Measurements from ENCODE around the gene YDJC. TPM values are rescaled to one million over a fixed set of nuclear protein-coding genes. Genes with fewer than 3 reads are reported as not detected.

The YDJC gene
- total RNA-seq, 1 experiment from 2014 or later: 79.4 TPM

- H3K4me3 ChIP-seq (ENCODE audit: low read length): no peak overlapping the region
- no peak for TF ChIP-seq CTCF (conservative IDR thresholded peaks at IDR 0.05; ENCODE audit: low read depth, low read length)
- TF ChIP-seq EZH2 (IDR thresholded peaks at IDR 0.05; ENCODE audit: low read length, unreplicated experiment): no peak
- no peak for TF ChIP-seq EZH2phosphoT487 (IDR thresholded peaks at IDR 0.05; ENCODE audit: borderline replicate concordance, low read length)
- DNase-seq: no peak
- POLR2A ChIA-PET (ENCODE audit: unreplicated experiment): no interaction called here
- H3K9ac ChIP-seq (ENCODE audit: low read length): no peak overlapping the region
- H3F3A ChIP-seq (ENCODE audit: low read length, unreplicated experiment): no peaks in the 10 kb centered on the region
- H3K9me3 ChIP-seq (ENCODE audit: low read length): no peaks in the 10 kb centered on the region
- H2AFZ ChIP-seq (ENCODE audit: low read length): no peak overlapping the region
- H3K36me3 ChIP-seq (ENCODE audit: low read depth, low read length): no peaks in the 10 kb centered on the region
- no peaks in the 10 kb centered on the region for H3K27me3 ChIP-seq (ENCODE audit: low read length)
- H4K20me1 ChIP-seq (ENCODE audit: low read length): no peaks in the 10 kb centered on the region
- H3K4me2 ChIP-seq (ENCODE audit: low read length): no peak overlapping the region
- no peaks in the 10 kb centered on the region for H3K9me2 ChIP-seq (replicated peaks; ENCODE audit: low read length)
- H3K27ac ChIP-seq (ENCODE audit: low read length): no peak overlapping the region
- CTCF ChIA-PET: no interaction called here
- BruUV-seq (replicated peaks): no TSS peak
- no peak for ATAC-seq
- intact Hi-C loops (cut with micrococcal nuclease): no loop called here
- H3K4me1 ChIP-seq (ENCODE audit: insufficient read depth, low read length): peaks cover 10% of the 10 kb centered on the region
- no peaks in the 10 kb centered on the region for H3K79me2 ChIP-seq (ENCODE audit: low read length)
Observed at GRCh38 chr22:21636629-21637218, 6.9 kb upstream of the YDJC start.

- intact Hi-C loops (cut with micrococcal nuclease): no loop called here
- H3F3A ChIP-seq (ENCODE audit: low read length, unreplicated experiment): no peaks in the 10 kb centered on the region
- no peak overlapping the region for H3K27ac ChIP-seq (ENCODE audit: low read length)
- no peak overlapping the region for H3K4me2 ChIP-seq (ENCODE audit: low read length)
- CTCF ChIA-PET: no interaction called here
- no peaks in the 10 kb centered on the region for H3K27me3 ChIP-seq (ENCODE audit: low read length)
- no peaks in the 10 kb centered on the region for H3K9me2 ChIP-seq (replicated peaks; ENCODE audit: low read length)
- H3K79me2 ChIP-seq (ENCODE audit: low read length): no peaks in the 10 kb centered on the region
- POLR2A ChIA-PET (ENCODE audit: unreplicated experiment): no interaction called here
- H2AFZ ChIP-seq (ENCODE audit: low read length): no peak overlapping the region
- H3K9ac ChIP-seq (ENCODE audit: low read length): no peak overlapping the region
- no peak for DNase-seq
- H3K4me3 ChIP-seq (ENCODE audit: low read length): no peak overlapping the region
- H3K9me3 ChIP-seq (ENCODE audit: low read length): no peaks in the 10 kb centered on the region
- TF ChIP-seq EZH2 (IDR thresholded peaks at IDR 0.05; ENCODE audit: low read length, unreplicated experiment) (no peak), CTCF (conservative IDR thresholded peaks at IDR 0.05; ENCODE audit: low read depth, low read length) (no peak), EZH2phosphoT487 (IDR thresholded peaks at IDR 0.05; ENCODE audit: borderline replicate concordance, low read length) (no peak)
- peaks cover 2% of the 10 kb centered on the region for H3K4me1 ChIP-seq (ENCODE audit: insufficient read depth, low read length)
- no TSS peak for BruUV-seq (replicated peaks)
- H4K20me1 ChIP-seq (ENCODE audit: low read length): no peaks in the 10 kb centered on the region
- no peak for ATAC-seq
- no peaks in the 10 kb centered on the region for H3K36me3 ChIP-seq (ENCODE audit: low read depth, low read length)
Observed at GRCh38 chr22:21635771-21636510, 6.1 kb upstream of the YDJC start.

- no peaks in the 10 kb centered on the region for H3K36me3 ChIP-seq (ENCODE audit: low read depth, low read length)
- no peak for TF ChIP-seq EZH2 (IDR thresholded peaks at IDR 0.05; ENCODE audit: low read length, unreplicated experiment)
- TF ChIP-seq CTCF (conservative IDR thresholded peaks at IDR 0.05; ENCODE audit: low read depth, low read length): no peak
- no peak for TF ChIP-seq EZH2phosphoT487 (IDR thresholded peaks at IDR 0.05; ENCODE audit: borderline replicate concordance, low read length)
- H3K4me1 ChIP-seq (ENCODE audit: insufficient read depth, low read length): no peaks in the 10 kb centered on the region
- ChIA-PET CTCF (no interaction called here), POLR2A (ENCODE audit: unreplicated experiment) (no interaction called here)
- no peak overlapping the region for H3K9ac ChIP-seq (ENCODE audit: low read length)
- no peak overlapping the region for H3K4me3 ChIP-seq (ENCODE audit: low read length)
- no peaks in the 10 kb centered on the region for H3K27me3 ChIP-seq (ENCODE audit: low read length)
- H3K4me2 ChIP-seq (ENCODE audit: low read length): no peak overlapping the region
- H3K9me2 ChIP-seq (replicated peaks; ENCODE audit: low read length): no peaks in the 10 kb centered on the region
- BruUV-seq (replicated peaks): no TSS peak
- DNase-seq (no peak), ATAC-seq (no peak)
- no peaks in the 10 kb centered on the region for H4K20me1 ChIP-seq (ENCODE audit: low read length)
- intact Hi-C loops (cut with micrococcal nuclease): no loop called here
- no peak overlapping the region for H3K27ac ChIP-seq (ENCODE audit: low read length)
- no peak overlapping the region for H2AFZ ChIP-seq (ENCODE audit: low read length)
- H3F3A ChIP-seq (ENCODE audit: low read length, unreplicated experiment): no peaks in the 10 kb centered on the region
- no peaks in the 10 kb centered on the region for H3K9me3 ChIP-seq (ENCODE audit: low read length)
- no peaks in the 10 kb centered on the region for H3K79me2 ChIP-seq (ENCODE audit: low read length)
Observed at GRCh38 chr22:21634844-21635243, 5.0 kb upstream of the YDJC start.
